Measurements from ENCODE around the gene PCBP1.
"Not testable (repeated sequence)": the region's sequence is repeated elsewhere in the genome, so short reads cannot be mapped to it uniquely, and the experiment has no call there.

Gene PCBP1

DNA sequence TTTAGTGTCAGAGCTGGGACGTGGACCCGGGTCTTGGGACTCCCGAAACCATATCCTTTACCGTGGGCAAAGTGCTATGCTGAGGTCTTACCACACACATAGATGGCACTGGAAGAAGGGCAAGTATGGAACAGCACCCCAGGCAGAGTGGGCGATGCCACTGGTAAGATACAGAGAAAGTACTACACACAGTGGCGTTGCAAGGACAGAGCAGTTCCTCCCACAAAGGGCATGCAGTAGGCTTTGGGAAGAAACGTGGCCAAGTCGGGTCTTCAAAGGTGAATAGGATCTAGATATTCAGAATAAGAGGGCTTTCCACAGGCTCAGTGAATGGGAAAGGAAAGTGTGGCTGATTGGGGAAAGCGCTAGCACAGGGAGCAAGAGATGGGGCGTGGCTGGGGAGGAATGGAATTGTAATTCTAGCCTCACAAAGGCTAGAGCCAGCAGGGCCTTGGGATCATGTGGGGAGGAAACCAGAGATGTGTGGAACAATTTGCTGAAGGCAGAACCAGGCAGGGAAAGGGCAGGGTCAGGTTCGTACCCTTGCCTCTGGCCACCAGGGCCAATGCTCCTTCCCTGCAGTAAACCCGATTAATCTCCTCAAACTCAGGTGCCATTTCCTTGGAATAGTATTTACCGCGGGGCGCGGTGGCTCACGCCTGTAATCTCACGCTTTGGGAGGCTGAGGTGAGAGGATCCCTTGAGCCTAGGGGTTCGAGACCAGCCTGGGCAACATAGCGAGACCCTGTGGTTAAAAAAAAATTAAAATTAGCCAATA lies 36.0 kb downstream of the PCBP1 start:
- in situ Hi-C loops (cut with MboI; ENCODE audit: low sequenced_read_pairs), result no loop called here

DNA sequence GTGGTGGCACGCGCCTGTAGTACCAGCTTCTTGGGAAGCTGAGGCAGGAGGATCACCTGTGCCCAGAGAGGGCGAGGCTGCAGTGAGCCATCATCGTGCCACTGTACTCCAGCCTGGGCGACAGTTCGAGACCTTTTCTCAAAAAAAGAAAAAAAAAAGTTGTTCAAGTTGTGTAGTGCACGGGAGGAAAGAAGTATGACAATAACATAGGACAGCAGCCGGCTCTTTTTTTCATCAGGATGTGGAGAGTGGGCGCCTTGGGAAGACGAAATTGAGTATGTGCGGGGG lies 36.5 kb downstream of the PCBP1 start:
- in situ Hi-C loops (cut with MboI; ENCODE audit: low sequenced_read_pairs), result no loop called here

DNA sequence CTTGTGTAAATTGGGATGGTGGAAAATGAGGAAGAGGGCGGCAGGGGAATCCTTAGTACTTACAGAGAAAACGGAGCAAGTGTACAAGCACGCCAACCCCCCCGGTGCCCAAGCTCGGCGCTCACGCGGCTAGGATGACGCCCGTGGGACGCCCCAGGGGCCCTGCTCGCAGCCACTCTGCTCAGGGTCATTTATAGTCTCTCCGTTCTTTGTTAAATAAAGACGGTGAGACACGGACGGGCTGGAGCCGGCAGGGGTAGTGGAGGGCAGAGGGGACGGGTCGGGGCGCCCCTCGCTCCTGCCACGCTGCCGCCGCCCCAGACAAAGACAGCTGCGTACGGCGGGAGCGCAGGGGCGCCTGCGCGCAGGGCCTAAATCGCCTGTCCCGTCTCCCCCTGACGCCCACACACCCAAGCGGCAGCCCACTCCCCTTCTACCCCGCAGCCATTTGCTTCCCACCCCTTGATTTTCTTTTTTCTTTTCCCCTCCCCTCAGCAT lies 37.8 kb downstream of the PCBP1 start:
- in situ Hi-C loops (cut with MboI; ENCODE audit: low sequenced_read_pairs), result no loop called here

DNA sequence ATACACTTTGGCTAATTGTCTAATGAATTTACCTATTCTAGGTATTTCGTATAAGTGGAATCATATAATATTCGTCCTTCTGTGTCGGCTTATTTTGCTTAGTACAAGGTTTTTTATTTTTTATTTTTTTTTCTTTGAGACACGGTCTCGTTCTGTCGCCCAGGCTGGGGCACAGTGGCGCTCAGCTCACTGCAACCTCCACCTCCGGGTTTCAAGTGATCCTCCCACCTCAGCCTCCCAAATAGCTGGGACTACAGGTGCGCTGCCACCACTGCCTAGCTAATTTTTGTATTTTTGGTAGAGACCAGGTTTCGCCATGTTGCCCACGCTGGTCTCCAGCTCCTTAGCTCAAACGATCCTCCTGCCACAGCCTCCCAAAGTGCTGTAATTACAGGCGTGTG lies 38.2 kb downstream of the PCBP1 start:
- in situ Hi-C loops (cut with MboI; ENCODE audit: low sequenced_read_pairs), result no loop called here

DNA sequence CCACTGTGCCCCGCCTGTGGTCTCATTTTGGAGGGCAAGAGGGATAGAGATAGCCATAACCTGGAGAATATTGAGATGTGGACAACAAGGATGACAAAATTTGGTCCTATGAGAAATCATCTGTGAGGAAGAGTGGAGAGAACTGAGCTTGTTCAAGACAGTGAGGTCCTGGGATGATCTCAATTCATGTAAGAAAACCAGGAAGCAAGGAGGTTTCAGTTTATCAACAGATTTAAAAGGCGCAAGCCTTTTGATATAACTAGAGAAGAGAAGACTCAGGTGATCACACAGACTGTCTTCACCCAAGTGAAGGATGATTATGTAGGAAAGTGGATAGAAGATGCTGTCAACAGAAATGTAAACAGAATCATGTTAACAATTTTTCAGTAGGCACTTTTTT lies 39.1 kb downstream of the PCBP1 start:
- in situ Hi-C loops (cut with MboI; ENCODE audit: low sequenced_read_pairs), result no loop called here

DNA sequence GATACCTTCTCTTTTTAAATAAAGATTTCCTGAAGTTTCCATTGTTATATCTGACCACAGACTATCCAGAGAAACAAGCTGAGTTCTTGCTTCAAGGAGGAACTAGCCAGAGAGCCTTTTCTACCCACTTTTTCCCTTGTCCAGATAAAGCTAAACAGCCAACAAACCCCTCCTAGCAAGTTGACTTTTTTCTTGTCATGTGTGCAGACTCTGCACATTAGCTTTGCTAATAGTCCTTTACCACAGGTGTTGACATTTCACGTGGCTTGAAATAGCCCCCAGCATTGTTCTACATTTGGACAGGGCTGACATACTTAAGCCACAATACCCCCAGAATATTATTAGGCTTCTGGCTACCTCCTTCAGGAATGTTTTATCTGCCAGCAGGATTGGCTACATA lies 40.7 kb downstream of the PCBP1 start:
- in situ Hi-C loops (cut with MboI; ENCODE audit: low sequenced_read_pairs), result no loop called here

DNA sequence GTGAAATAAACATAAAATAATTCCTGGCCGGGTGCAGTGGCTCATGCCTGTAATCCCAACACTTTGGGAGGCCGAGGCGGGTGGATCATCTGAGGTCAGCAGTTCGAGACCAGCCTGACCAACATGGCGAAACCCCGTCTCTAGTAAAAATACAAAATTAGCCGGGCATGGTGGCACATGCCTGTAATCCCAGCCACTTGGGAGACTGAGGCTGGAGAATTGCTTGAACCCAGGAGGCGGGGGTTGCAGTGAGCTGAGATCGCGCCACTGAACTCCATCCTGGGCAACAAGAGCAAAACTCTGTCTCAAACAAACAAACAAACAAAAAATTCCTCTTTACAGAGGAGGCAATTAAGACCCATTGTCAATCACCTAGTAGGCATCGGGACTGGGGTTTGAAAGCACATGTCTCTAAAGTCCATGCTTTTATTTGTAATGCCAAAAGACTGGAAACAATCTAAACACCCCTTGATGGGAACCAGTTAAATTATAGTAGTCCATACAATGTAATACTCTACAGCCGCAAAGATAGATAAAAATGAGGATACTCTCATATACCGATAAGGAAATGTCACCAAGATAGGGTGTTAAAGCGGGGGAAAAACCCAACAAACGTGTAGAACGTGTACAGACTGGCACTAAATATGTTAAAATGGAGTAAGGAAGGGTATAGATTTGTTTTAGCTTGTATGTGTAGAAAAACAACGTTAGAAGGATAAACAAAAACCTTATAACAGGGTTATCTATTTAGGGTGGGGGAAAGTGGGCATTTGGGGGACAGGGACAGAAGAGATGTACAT lies 44.3 kb downstream of the PCBP1 start:
- in situ Hi-C loops (cut with MboI; ENCODE audit: low sequenced_read_pairs), result not testable (repeated sequence)

DNA sequence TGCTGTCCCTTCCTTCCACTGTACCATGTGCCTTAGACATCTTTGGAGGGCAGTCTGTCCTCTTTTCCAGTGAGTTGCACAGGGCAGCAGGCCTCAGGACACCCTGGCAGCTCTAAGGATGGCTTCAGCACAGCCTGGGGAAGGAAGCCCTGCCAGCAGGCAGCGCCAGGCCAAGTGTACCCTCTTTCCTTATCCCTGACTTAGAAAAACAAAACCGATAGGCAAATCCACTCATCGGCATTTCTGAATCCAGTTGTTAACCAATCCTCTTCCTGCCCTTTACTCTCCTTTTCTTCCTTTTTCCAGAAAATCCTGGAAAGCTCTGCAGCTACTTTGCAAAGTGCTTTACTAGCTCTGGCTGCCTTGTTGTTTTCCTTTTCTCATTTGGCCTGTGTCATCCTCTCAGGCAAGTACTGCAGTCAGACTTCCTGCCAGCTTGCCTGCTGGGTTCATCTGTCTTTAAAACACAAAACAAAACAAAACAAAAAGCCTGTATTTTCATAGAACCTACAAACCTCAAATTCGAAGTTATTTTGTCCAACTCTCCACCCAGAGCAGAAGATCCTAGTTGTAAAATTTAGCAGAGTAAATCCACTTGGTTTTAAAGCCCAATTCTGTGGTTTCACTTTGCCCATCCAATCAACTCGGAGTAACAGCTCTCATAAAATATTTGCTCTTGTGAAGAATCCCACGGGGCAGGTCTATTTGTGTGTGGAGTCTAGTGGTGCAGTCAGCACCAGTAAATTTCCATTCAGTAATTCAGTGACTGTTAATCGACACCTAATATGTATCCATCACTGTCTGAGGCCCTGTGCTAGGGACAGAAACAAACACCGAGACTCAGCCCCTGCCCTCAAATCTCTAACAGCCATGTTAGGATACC lies 45.2 kb downstream of the PCBP1 start:
- in situ Hi-C loops (cut with MboI; ENCODE audit: low sequenced_read_pairs), result no loop called here

DNA sequence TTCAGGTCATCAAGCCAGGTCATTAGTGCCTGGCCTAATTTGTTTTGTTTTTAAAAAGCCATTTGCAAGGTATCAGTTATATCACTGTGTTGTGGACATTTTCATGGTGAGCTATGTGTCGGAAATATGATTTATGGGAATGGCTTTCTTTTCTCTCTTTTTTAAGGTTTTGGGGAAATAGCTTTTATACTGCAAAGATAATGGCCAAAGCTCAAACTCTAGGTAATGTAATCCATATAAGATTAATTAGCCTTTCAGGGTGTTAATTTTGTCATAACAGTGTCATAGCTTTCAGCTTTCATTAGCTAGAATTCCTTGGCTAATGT lies 45.8 kb downstream of the PCBP1 start:
- in situ Hi-C loops (cut with MboI; ENCODE audit: low sequenced_read_pairs), result no loop called here

DNA sequence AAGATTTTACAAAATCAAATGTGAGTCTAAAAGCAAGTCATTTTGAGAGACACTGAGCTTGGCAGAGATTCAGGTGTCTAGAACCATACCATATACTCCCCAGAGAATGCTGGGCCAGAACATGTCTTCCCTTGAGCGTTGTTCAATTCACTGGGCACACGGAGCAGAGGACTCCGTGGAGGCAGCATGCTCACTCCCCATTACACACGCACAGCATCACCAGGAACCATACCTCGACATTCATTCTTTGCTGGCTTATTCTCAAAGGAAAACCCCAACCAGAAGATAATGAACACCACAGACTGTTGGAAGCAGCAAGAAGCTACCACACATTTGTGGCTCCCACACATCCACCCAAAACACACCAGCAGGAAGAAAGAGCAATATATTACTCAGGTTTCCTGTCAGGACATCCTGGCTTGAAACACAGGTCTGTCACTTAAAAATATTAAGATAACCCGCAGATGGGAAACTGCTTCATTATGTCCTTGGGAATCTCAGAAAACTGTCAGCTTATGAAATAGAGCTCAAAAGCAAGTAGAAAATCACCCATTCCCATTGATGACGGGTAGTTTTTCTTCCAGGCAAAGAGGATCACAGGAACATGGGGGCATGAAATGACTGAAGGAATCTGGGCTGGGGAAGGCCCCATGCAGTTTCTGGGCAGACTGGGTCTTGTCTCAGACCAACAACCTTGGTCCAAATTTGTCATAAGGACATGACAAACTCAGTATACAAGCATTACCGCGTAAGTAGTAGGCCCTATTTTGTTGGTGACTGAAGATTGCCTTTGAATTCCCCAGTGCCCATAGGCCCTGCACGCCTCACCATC lies 46.4 kb downstream of the PCBP1 start:
- in situ Hi-C loops (cut with MboI; ENCODE audit: low sequenced_read_pairs), result no loop called here

DNA sequence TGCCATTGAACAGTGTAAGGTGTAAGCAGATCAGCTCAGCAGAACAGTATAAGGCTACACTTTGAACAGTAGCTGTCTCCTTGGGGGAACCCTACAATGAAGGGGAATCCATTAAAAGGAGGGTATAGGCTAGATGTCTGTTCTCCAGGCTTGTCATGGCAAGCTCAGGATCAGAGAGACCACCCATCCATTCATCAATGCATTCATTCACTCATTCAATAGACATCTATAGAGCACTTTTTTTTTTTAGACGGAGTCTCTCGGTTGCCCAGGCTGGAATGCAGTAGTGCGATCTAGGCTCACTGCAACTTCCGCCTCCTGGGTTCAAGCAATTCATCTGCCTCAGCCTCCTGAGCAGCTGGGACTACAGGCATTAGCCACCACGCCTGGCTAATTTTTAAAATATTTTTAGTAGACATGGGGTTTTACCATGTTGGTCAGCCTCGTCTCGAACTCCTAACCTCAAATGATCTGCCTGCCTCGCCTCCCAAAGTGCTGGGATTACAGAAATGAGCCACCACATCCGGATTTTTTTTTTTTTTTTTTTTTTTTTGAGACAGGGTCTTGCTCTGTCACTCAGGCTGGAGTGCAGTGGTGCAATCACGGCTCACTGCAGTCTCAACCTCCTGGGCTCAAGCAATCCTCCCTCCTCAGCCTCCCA lies 47.2 kb downstream of the PCBP1 start:
- in situ Hi-C loops (cut with MboI; ENCODE audit: low sequenced_read_pairs), result not testable (repeated sequence)
